HEK293 (cell line): ENCODE data around the gene GNB1L.

Experiments used
- CTCF ChIA-PET: fragments of 350-600 bp; formaldehyde crosslinking; extraction: SDS; loops from one replicate; lab custom pipeline; 2021; ENCODE audit warnings: antibody characterized with exemption; lab: Yijun Ruan, JAX
- POLR2A ChIA-PET: fragments of 300-600 bp; formaldehyde crosslinking; extraction: SDS; loops from one replicate; lab custom pipeline; 2020; ENCODE audit warnings: antibody characterized with exemption, inconsistent platforms; lab: Yijun Ruan, JAX
- H3K27ac ChIP-seq: fragments of 200-500 bp; sonication (Bioruptor generic); 2 replicates; pipeline ENCODE4 v1.5.1; 2014; ENCODE audit warnings: low read depth, low read length, control low read depth, inconsistent platforms; ENCODE audit errors: extremely low read depth
- H3K36me3 ChIP-seq, 2 experiments: fragments of 200-500 bp in 1 of 2; sonication (Bioruptor generic) in 1 of 2; 1 replicate in 1 of 2; 2 replicates in 1 of 2; pipeline ENCODE4 v1.5.1; 2014 to 2017; ENCODE audit warnings: inconsistent platforms in 2 of 2, low read length in 2 of 2; ENCODE audit not compliant: control insufficient read depth in 2 of 2, insufficient read depth in 1 of 2
- H3K4me1 ChIP-seq: fragments of 200-500 bp; sonication (Bioruptor generic); 2 replicates; pipeline ENCODE4 v1.5.1; 2014; ENCODE audit warnings: mild to moderate bottlenecking, low read length, inconsistent platforms; ENCODE audit not compliant: control insufficient read depth, insufficient read depth
- H3K4me3 ChIP-seq: 2 replicates; pipeline ENCODE4 v1.5.1; 2011; ENCODE audit warnings: low read depth, mild to moderate bottlenecking, control low read depth, low read length, moderate library complexity
- H3K9me3 ChIP-seq: fragments of 200-500 bp; sonication (Bioruptor generic); 2 replicates; pipeline ENCODE4 v1.5.1; 2014; ENCODE audit warnings: low read depth, low read length, inconsistent platforms; ENCODE audit not compliant: control insufficient read depth, insufficient read depth
- BCL6B ChIP-seq: fragments of 450-650 bp; formaldehyde crosslinking; IDR thresholded peaks from 2 replicates; pipeline ENCODE4 v1.5.1; 2017; ENCODE audit warnings: missing biosample characterization, missing genetic modification characterization
- GFI1B ChIP-seq: fragments of 450-650 bp; formaldehyde crosslinking; IDR thresholded peaks from 2 replicates; pipeline ENCODE4 v1.5.1; 2016; ENCODE audit warnings: missing biosample characterization, missing genetic modification characterization
- GLIS1 ChIP-seq: fragments of 450-650 bp; formaldehyde crosslinking; IDR thresholded peaks from 2 replicates; pipeline ENCODE4 v1.5.1; 2016; ENCODE audit warnings: missing biosample characterization, missing genetic modification characterization
- GLIS2 ChIP-seq: fragments of 450-650 bp; formaldehyde crosslinking; IDR thresholded peaks from 2 replicates; pipeline ENCODE4 v1.5.1; 2016; ENCODE audit warnings: missing biosample characterization, missing genetic modification characterization
- HIC1 ChIP-seq: fragments of 450-650 bp; formaldehyde crosslinking; IDR thresholded peaks from 2 replicates; pipeline ENCODE4 v1.5.1; 2016; ENCODE audit warnings: missing biosample characterization, missing genetic modification characterization
- OSR2 ChIP-seq: fragments of 450-650 bp; formaldehyde crosslinking; IDR thresholded peaks from 2 replicates; pipeline ENCODE4 v1.5.1; 2016; ENCODE audit warnings: missing biosample characterization, missing genetic modification characterization
- PRDM4 ChIP-seq: fragments of 450-650 bp; formaldehyde crosslinking; IDR thresholded peaks from 2 replicates; pipeline ENCODE4 v1.5.1; 2017; ENCODE audit warnings: missing biosample characterization, missing genetic modification characterization
- SP7 ChIP-seq: fragments of 450-650 bp; formaldehyde crosslinking; IDR thresholded peaks from 2 replicates; pipeline ENCODE4 v1.5.1; 2016; ENCODE audit warnings: missing biosample characterization, missing genetic modification characterization
- TSHZ1 ChIP-seq: fragments of 450-650 bp; formaldehyde crosslinking; IDR thresholded peaks from 2 replicates; pipeline ENCODE4 v1.5.1; 2016; ENCODE audit warnings: missing biosample characterization, missing genetic modification characterization, borderline replicate concordance
- WT1 ChIP-seq: fragments of 450-650 bp; formaldehyde crosslinking; IDR thresholded peaks from 2 replicates; pipeline ENCODE4 v1.5.1; 2016; ENCODE audit warnings: missing biosample characterization, missing genetic modification characterization
- YY2 ChIP-seq: fragments of 450-650 bp; formaldehyde crosslinking; IDR thresholded peaks from 2 replicates; pipeline ENCODE4 v1.5.1; 2016; ENCODE audit warnings: missing biosample characterization, missing genetic modification characterization
- ZFHX2 ChIP-seq: fragments of 450-650 bp; formaldehyde crosslinking; conservative IDR thresholded peaks from 2 replicates; pipeline ENCODE4 v1.5.1; 2016; ENCODE audit warnings: missing biosample characterization, missing genetic modification characterization
- ZIC2 ChIP-seq: fragments of 450-650 bp; formaldehyde crosslinking; IDR thresholded peaks from 2 replicates; pipeline ENCODE4 v1.5.1; 2016; ENCODE audit warnings: missing biosample characterization, missing genetic modification characterization
- ZNF169 ChIP-seq: fragments of 450-650 bp; formaldehyde crosslinking; IDR thresholded peaks from 2 replicates; pipeline ENCODE4 v1.5.1; 2016; ENCODE audit warnings: missing biosample characterization, missing genetic modification characterization
- ZNF221 ChIP-seq: fragments of 450-650 bp; formaldehyde crosslinking; IDR thresholded peaks from 2 replicates; pipeline ENCODE4 v1.5.1; 2017; ENCODE audit warnings: missing biosample characterization, missing genetic modification characterization, borderline replicate concordance
- ZNF223 ChIP-seq: fragments of 450-650 bp; formaldehyde crosslinking; IDR thresholded peaks from 2 replicates; pipeline ENCODE4 v1.5.1; 2016; ENCODE audit warnings: missing biosample characterization, missing genetic modification characterization
- ZNF280D ChIP-seq: fragments of 450-650 bp; formaldehyde crosslinking; IDR thresholded peaks from 2 replicates; pipeline ENCODE4 v1.5.1; 2016; ENCODE audit warnings: missing biosample characterization, missing genetic modification characterization
- ZNF292 ChIP-seq: fragments of 450-650 bp; formaldehyde crosslinking; IDR thresholded peaks from 2 replicates; pipeline ENCODE4 v1.5.1; 2016; ENCODE audit warnings: low read depth, missing biosample characterization, missing genetic modification characterization, borderline replicate concordance
- ZNF311 ChIP-seq: fragments of 450-650 bp; formaldehyde crosslinking; IDR thresholded peaks from 2 replicates; pipeline ENCODE4 v1.5.1; 2017; ENCODE audit warnings: missing biosample characterization, missing genetic modification characterization, borderline replicate concordance
- ZNF473 ChIP-seq: fragments of 450-650 bp; formaldehyde crosslinking; IDR thresholded peaks from 2 replicates; pipeline ENCODE4 v1.5.1; 2017; ENCODE audit warnings: missing biosample characterization, missing genetic modification characterization
- ZNF561 ChIP-seq: fragments of 450-650 bp; IDR thresholded peaks from 2 replicates; pipeline ENCODE4 v1.5.1; 2018; ENCODE audit warnings: missing biosample characterization, missing genetic modification characterization, borderline replicate concordance
- ZNF707 ChIP-seq: fragments of 450-650 bp; formaldehyde crosslinking; IDR thresholded peaks from 2 replicates; pipeline ENCODE4 v1.5.1; 2016; ENCODE audit warnings: missing biosample characterization, missing genetic modification characterization
- ZNF747 ChIP-seq: fragments of 450-650 bp; formaldehyde crosslinking; IDR thresholded peaks from 2 replicates; pipeline ENCODE4 v1.5.1; 2016; ENCODE audit warnings: missing biosample characterization, missing genetic modification characterization
- ZNF768 ChIP-seq: fragments of 450-650 bp; formaldehyde crosslinking; IDR thresholded peaks from 2 replicates; pipeline ENCODE4 v1.5.1; 2018; ENCODE audit warnings: missing biosample characterization, mild to moderate bottlenecking, missing genetic modification characterization

Gene GNB1L

GRCh38 chr22:19891317-19892256 is 36.9 kb upstream of the GNB1L start:
- POLR2A ChIA-PET, result interaction anchor here (0.6 to 2.4 kb wide), 4 partner anchors 10 to 115 kb away, joined by 3 to 10 read pairs (median 4); partner anchors contain the start of genes GNB1L and RTL10
- H3K4me3 ChIP-seq, result no peak overlapping the region
- peaks cover 7% of the 10 kb centered on the region for H3K4me1 ChIP-seq
- CTCF ChIA-PET, result interaction anchor here (0.8 to 2.0 kb wide), 9 partner anchors 9 to 168 kb away, joined by 3 to 13 read pairs (median 6); partner anchors contain the start of gene GP1BB
- no peaks in the 10 kb centered on the region for H3K9me3 ChIP-seq
- H3K36me3 ChIP-seq, result peaks cover 0 to 17% of the 10 kb centered on the region in 2 experiments; a peak in 1 of 3 replicates
- peak overlapping the region; percentile 13; the same call in 1 of the 2 replicates for H3K27ac ChIP-seq
- TF ChIP-seq TSHZ1 (tag by site-specific recombination) (peak; percentile 35; the same call in 1 of the 2 replicates), ZNF747 (tag by site-specific recombination) (no peak), ZNF768 (tag by site-specific recombination) (no peak), ZIC2 (peak; percentile 60), GLIS1 (peak; percentile 98), OSR2 (tag by site-specific recombination) (peak; percentile 42; the same call in 1 of the 2 replicates), GFI1B (tag by site-specific recombination) (no peak), GLIS2 (tag by site-specific recombination) (0 out of 2 replicates have a peak, but pooled peaks have one; percentile 12), ZNF221 (tag by site-specific recombination) (no peak), ZNF311 (no peak), ZNF223 (tag by site-specific recombination) (no peak), PRDM4 (no peak), HIC1 (peak; percentile 87), ZNF292 (tag by site-specific recombination) (no peak), YY2 (tag by site-specific recombination) (no peak), ZNF280D (tag by site-specific recombination) (no peak), BCL6B (tag by site-specific recombination) (0 out of 2 replicates have a peak, but pooled peaks have one; percentile 9), ZNF473 (tag by site-specific recombination) (no peak), ZNF707 (tag by site-specific recombination) (no peak), ZNF169 (tag by site-specific recombination) (no peak), SP7 (tag by site-specific recombination) (peak; percentile 84), ZFHX2 (tag by site-specific recombination) (peak; percentile 78), ZNF561 (tag by site-specific recombination) (no peak), WT1 (tag by site-specific recombination) (peak; percentile 59; the same call in 1 of the 2 replicates)
